ENCODE data around the gene OSBPL2. TPM values are rescaled to one million over a fixed set of nuclear protein-coding genes. Genes with fewer than 3 reads are reported as not detected.

The OSBPL2 gene
- total and polyA plus RNA-seq, 2 donors (not counting 3 experiments of a cell fraction or from before 2014, with no cell fraction given): 13.1 to 33.0 TPM

DNA sequence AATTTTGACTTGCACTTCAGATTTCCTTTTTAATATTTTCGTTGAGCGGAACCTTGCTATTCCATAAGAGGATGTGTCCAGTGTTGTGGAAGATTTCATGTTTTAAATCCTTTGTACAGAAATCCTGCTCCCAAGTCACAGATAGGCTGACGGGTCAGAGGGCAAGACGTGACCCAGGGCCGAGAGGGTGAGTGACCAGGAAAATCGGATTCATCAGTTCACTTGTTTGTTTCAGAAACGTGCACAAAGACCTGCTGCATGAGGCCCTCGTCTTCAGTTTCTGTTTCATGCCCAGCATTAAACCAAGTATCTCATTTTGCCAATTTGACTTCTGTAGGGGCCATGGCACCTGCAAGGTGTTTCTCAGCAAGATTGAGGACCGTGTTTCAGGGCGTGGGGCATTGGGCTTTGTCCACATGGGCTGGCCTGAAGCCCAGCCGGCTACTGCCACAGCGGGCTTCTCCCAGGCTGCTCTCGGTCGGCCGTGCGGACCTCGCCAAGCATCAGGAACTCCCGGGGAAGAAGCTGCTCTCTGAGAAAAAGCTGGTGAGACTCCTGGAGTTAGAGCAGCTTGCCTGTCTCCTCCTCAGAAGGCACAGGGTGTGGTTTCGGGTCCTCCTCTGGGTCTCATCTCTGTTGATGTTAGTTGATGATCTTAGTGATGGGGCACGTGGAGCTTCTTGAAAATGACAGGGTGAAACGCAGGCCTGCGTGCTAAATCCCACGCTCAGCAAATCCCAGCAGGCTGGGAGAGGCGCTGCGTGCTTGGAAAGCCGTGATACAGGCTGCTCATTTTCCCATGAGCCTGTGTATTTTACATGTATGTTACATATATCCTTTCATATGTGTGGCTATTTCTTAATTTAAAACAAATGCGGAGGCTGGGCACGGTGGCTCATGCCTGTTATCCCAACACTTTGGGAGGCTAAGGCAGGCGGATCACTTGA is 45.0 kb upstream of the OSBPL2 start:
- TF ChIP-seq POLR2A (IDR thresholded peaks at IDR 0.05; ENCODE audit: low read depth, low read length) (no peak), POLR2AphosphoS5 (IDR thresholded peaks at IDR 0.05; ENCODE audit: insufficient read depth, low read depth, low read length) (no peak), EZH2 (IDR thresholded peaks at IDR 0.05; ENCODE audit: borderline replicate concordance, low read depth, low read length, severe bottlenecking) (no peak), MYC (IDR thresholded peaks at IDR 0.05; ENCODE audit: low read depth, low read length) (no peak), GATA2 (IDR thresholded peaks at IDR 0.05; ENCODE audit: insufficient read depth, insufficient read length, low read depth, low read length) (no peak), JUN (IDR thresholded peaks at IDR 0.05; ENCODE audit: borderline replicate concordance, insufficient read depth, insufficient read length, low read depth) (no peak), FOS (IDR thresholded peaks at IDR 0.05; ENCODE audit: borderline replicate concordance, insufficient read depth, low read length) (no peak)
- TF ChIP-seq, protein P1, sequence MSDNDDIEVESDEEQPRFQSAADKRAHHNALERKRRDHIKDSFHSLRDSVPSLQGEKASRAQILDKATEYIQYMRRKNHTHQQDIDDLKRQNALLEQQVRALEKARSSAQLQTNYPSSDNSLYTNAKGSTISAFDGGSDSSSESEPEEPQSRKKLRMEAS (IDR thresholded peaks at IDR 0.05; ENCODE audit: insufficient read depth, insufficient read length): no peak
- TF ChIP-seq, protein P2, sequence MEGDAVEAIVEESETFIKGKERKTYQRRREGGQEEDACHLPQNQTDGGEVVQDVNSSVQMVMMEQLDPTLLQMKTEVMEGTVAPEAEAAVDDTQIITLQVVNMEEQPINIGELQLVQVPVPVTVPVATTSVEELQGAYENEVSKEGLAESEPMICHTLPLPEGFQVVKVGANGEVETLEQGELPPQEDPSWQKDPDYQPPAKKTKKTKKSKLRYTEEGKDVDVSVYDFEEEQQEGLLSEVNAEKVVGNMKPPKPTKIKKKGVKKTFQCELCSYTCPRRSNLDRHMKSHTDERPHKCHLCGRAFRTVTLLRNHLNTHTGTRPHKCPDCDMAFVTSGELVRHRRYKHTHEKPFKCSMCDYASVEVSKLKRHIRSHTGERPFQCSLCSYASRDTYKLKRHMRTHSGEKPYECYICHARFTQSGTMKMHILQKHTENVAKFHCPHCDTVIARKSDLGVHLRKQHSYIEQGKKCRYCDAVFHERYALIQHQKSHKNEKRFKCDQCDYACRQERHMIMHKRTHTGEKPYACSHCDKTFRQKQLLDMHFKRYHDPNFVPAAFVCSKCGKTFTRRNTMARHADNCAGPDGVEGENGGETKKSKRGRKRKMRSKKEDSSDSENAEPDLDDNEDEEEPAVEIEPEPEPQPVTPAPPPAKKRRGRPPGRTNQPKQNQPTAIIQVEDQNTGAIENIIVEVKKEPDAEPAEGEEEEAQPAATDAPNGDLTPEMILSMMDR (IDR thresholded peaks at IDR 0.05; ENCODE audit: extremely low read depth in 1 of 2, insufficient read depth in 1 of 2, low read depth in 1 of 2, low read length in 2 of 2): no peak
- DNase-seq (ENCODE audit: low read depth, low spot score) (no peak), FAIRE-seq (no peak)
- peaks cover 2 to 17% of the 10 kb centered on the region in 2 experiments for H3K36me3 ChIP-seq (ENCODE audit: control insufficient read depth in 2 of 2, extremely low read depth in 1 of 2, insufficient read depth in 2 of 2, low read length in 2 of 2)
- dilution Hi-C loops (cut with MboI; ENCODE audit: extremely low pct_ligation_motif_present, low sequenced_read_pairs): no loop called here
- CTCF ChIA-PET: interaction anchor here (1.4 kb wide), 1 partner anchor 182 kb away, joined by 4 read pairs; no protein-coding TSS in a partner anchor
- no peak overlapping the region for H3K4me3 ChIP-seq (replicated peaks in 1 of 3; ENCODE audit: insufficient read depth in 1 of 3, low read depth in 1 of 3, low read length in 3 of 3)
- H3K9me3 ChIP-seq (replicated peaks; ENCODE audit: control insufficient read depth, insufficient read depth, low read length): no peaks in the 10 kb centered on the region
- no peaks in the 10 kb centered on the region for H3K4me1 ChIP-seq (ENCODE audit: control insufficient read depth, extremely low read depth, insufficient read depth, low read length)
- no TSS peak for BruUV-seq (replicated peaks)
- H2AFZ ChIP-seq (ENCODE audit: low read depth, low read length): no peak overlapping the region
- no peaks in the 10 kb centered on the region for H3K9me1 ChIP-seq (replicated peaks; ENCODE audit: control insufficient read depth, extremely low read depth, insufficient read depth, low read length)
- no peaks in the 10 kb centered on the region for H3K27me3 ChIP-seq (ENCODE audit: control insufficient read depth in 2 of 2, insufficient read depth in 2 of 2, low read length in 2 of 2)
- POLR2A ChIA-PET: no interaction called here
- intact Hi-C loops (cut with micrococcal nuclease): no loop called here
- H3K27ac ChIP-seq (ENCODE audit: insufficient read depth, low read depth, low read length): no peak overlapping the region
- peaks cover 4% of the 10 kb centered on the region for H3K79me2 ChIP-seq (ENCODE audit: control insufficient read depth, insufficient read depth, low read length)
- no peak overlapping the region for H3K9ac ChIP-seq (replicated peaks; ENCODE audit: extremely low read depth, insufficient read depth, low read length)
- H3K4me2 ChIP-seq (ENCODE audit: insufficient read depth, low read length): no peak overlapping the region
- no peaks in the 10 kb centered on the region for H4K20me1 ChIP-seq (replicated peaks; ENCODE audit: control insufficient read depth, extremely low read depth, insufficient read depth, low read length)

Measured in endothelial cell of umbilical vein (primary cell).